ENCODE measurements around the gene STX8.

STX8 gene

GRCh38 chr17:9445424-9445823 lies 130.2 kb downstream of the STX8 start:
- no peaks in the 10 kb centered on the region for H3K9me3 ChIP-seq (ENCODE audit: control insufficient read depth, insufficient read depth, low read length)
- peaks cover 6% of the 10 kb centered on the region for H3K4me1 ChIP-seq (ENCODE audit: control insufficient read depth, insufficient read depth, low read length)
- H3K4me3 ChIP-seq (ENCODE audit: low read depth, low read length): no peak overlapping the region
- H3K9ac ChIP-seq (ENCODE audit: low read depth, low read length): no peak overlapping the region
- H3K36me3 ChIP-seq (ENCODE audit: control insufficient read depth, insufficient read depth, low read length): no peaks in the 10 kb centered on the region
- no peaks in the 10 kb centered on the region for H3K27me3 ChIP-seq (ENCODE audit: control insufficient read depth, insufficient read depth, low read length)
- no peak overlapping the region for H3K27ac ChIP-seq (ENCODE audit: low read depth, low read length)

GRCh38 chr17:9444687-9445086 lies 130.9 kb downstream of the STX8 start:
- peaks cover 6% of the 10 kb centered on the region for H3K4me1 ChIP-seq (ENCODE audit: control insufficient read depth, insufficient read depth, low read length)
- no peaks in the 10 kb centered on the region for H3K9me3 ChIP-seq (ENCODE audit: control insufficient read depth, insufficient read depth, low read length)
- H3K36me3 ChIP-seq (ENCODE audit: control insufficient read depth, insufficient read depth, low read length): no peaks in the 10 kb centered on the region
- no peak overlapping the region for H3K9ac ChIP-seq (ENCODE audit: low read depth, low read length)
- no peak overlapping the region for H3K4me3 ChIP-seq (ENCODE audit: low read depth, low read length)
- no peak overlapping the region for H3K27ac ChIP-seq (ENCODE audit: low read depth, low read length)
- H3K27me3 ChIP-seq (ENCODE audit: control insufficient read depth, insufficient read depth, low read length): no peaks in the 10 kb centered on the region

- no peaks in the 10 kb centered on the region for H3K36me3 ChIP-seq (ENCODE audit: control insufficient read depth, insufficient read depth, low read length)
- no peak overlapping the region for H3K9ac ChIP-seq (ENCODE audit: low read depth, low read length)
- H3K4me1 ChIP-seq (ENCODE audit: control insufficient read depth, insufficient read depth, low read length): peaks cover 6% of the 10 kb centered on the region
- no peak overlapping the region for H3K27ac ChIP-seq (ENCODE audit: low read depth, low read length)
- no peak overlapping the region for H3K4me3 ChIP-seq (ENCODE audit: low read depth, low read length)
- no peaks in the 10 kb centered on the region for H3K9me3 ChIP-seq (ENCODE audit: control insufficient read depth, insufficient read depth, low read length)
- no peaks in the 10 kb centered on the region for H3K27me3 ChIP-seq (ENCODE audit: control insufficient read depth, insufficient read depth, low read length)
These were observed 131.8 kb downstream of the STX8 start for GRCh38 chr17:9443811-9444210.

GRCh38 chr17:9439851-9440250 lies 135.8 kb downstream of the STX8 start:
- H3K9me3 ChIP-seq (ENCODE audit: control insufficient read depth, insufficient read depth, low read length): no peaks in the 10 kb centered on the region
- no peak overlapping the region for H3K27ac ChIP-seq (ENCODE audit: low read depth, low read length)
- no peak overlapping the region for H3K9ac ChIP-seq (ENCODE audit: low read depth, low read length)
- H3K4me1 ChIP-seq (ENCODE audit: control insufficient read depth, insufficient read depth, low read length): peaks cover 10% of the 10 kb centered on the region
- no peak overlapping the region for H3K4me3 ChIP-seq (ENCODE audit: low read depth, low read length)
- no peaks in the 10 kb centered on the region for H3K36me3 ChIP-seq (ENCODE audit: control insufficient read depth, insufficient read depth, low read length)
- H3K27me3 ChIP-seq (ENCODE audit: control insufficient read depth, insufficient read depth, low read length): no peaks in the 10 kb centered on the region

GRCh38 chr17:9436630-9437029 lies 139.0 kb downstream of the STX8 start:
- H3K36me3 ChIP-seq (ENCODE audit: control insufficient read depth, insufficient read depth, low read length): no peaks in the 10 kb centered on the region
- H3K27ac ChIP-seq (ENCODE audit: low read depth, low read length): no peak overlapping the region
- peaks cover 8% of the 10 kb centered on the region; the same call in 1 of the 2 replicates for H3K4me1 ChIP-seq (ENCODE audit: control insufficient read depth, insufficient read depth, low read length)
- H3K9ac ChIP-seq (ENCODE audit: low read depth, low read length): no peak overlapping the region
- H3K27me3 ChIP-seq (ENCODE audit: control insufficient read depth, insufficient read depth, low read length): no peaks in the 10 kb centered on the region
- no peaks in the 10 kb centered on the region for H3K9me3 ChIP-seq (ENCODE audit: control insufficient read depth, insufficient read depth, low read length)
- H3K4me3 ChIP-seq (ENCODE audit: low read depth, low read length): no peak overlapping the region

GRCh38 chr17:9435165-9435564 lies 140.5 kb downstream of the STX8 start:
- no peaks in the 10 kb centered on the region for H3K9me3 ChIP-seq (ENCODE audit: control insufficient read depth, insufficient read depth, low read length)
- H3K4me3 ChIP-seq (ENCODE audit: low read depth, low read length): no peak overlapping the region
- no peaks in the 10 kb centered on the region for H3K27me3 ChIP-seq (ENCODE audit: control insufficient read depth, insufficient read depth, low read length)
- H3K36me3 ChIP-seq (ENCODE audit: control insufficient read depth, insufficient read depth, low read length): no peaks in the 10 kb centered on the region
- no peak overlapping the region for H3K9ac ChIP-seq (ENCODE audit: low read depth, low read length)
- H3K4me1 ChIP-seq (ENCODE audit: control insufficient read depth, insufficient read depth, low read length): peaks cover 8% of the 10 kb centered on the region; the same call in 1 of the 2 replicates
- H3K27ac ChIP-seq (ENCODE audit: low read depth, low read length): no peak overlapping the region

- H3K27ac ChIP-seq (ENCODE audit: low read depth, low read length): no peak overlapping the region
These were observed 141.0 kb downstream of the STX8 start for GRCh38 chr17:9434642-9435057.

GRCh38 chr17:9432934-9433421 lies 142.6 kb downstream of the STX8 start:
- no peak overlapping the region for H3K27ac ChIP-seq (ENCODE audit: low read depth, low read length)
- H3K9me3 ChIP-seq (ENCODE audit: control insufficient read depth, insufficient read depth, low read length): no peaks in the 10 kb centered on the region
- H3K4me3 ChIP-seq (ENCODE audit: low read depth, low read length): no peak overlapping the region
- H3K4me1 ChIP-seq (ENCODE audit: control insufficient read depth, insufficient read depth, low read length): peaks cover 8% of the 10 kb centered on the region; the same call in 1 of the 2 replicates
- no peak overlapping the region for H3K9ac ChIP-seq (ENCODE audit: low read depth, low read length)
- H3K36me3 ChIP-seq (ENCODE audit: control insufficient read depth, insufficient read depth, low read length): no peaks in the 10 kb centered on the region
- no peaks in the 10 kb centered on the region for H3K27me3 ChIP-seq (ENCODE audit: control insufficient read depth, insufficient read depth, low read length)

More at GRCh38 chr17:9434642-9435057, 141.0 kb downstream of the STX8 start:
- no peaks in the 10 kb centered on the region for H3K9me3 ChIP-seq (ENCODE audit: control insufficient read depth, insufficient read depth, low read length)
- H3K4me3 ChIP-seq (ENCODE audit: low read depth, low read length): no peak overlapping the region
- H3K36me3 ChIP-seq (ENCODE audit: control insufficient read depth, insufficient read depth, low read length): no peaks in the 10 kb centered on the region
- H3K27me3 ChIP-seq (ENCODE audit: control insufficient read depth, insufficient read depth, low read length): no peaks in the 10 kb centered on the region
- H3K9ac ChIP-seq (ENCODE audit: low read depth, low read length): no peak overlapping the region
- H3K4me1 ChIP-seq (ENCODE audit: control insufficient read depth, insufficient read depth, low read length): peaks cover 8% of the 10 kb centered on the region; the same call in 1 of the 2 replicates

GRCh38 chr17:9432134-9432885 lies 143.3 kb downstream of the STX8 start:
- no peaks in the 10 kb centered on the region for H3K36me3 ChIP-seq (ENCODE audit: control insufficient read depth, insufficient read depth, low read length)
- H3K4me1 ChIP-seq (ENCODE audit: control insufficient read depth, insufficient read depth, low read length): peaks cover 8% of the 10 kb centered on the region; the same call in 1 of the 2 replicates
- no peak overlapping the region for H3K9ac ChIP-seq (ENCODE audit: low read depth, low read length)
- no peak overlapping the region for H3K4me3 ChIP-seq (ENCODE audit: low read depth, low read length)
- no peak overlapping the region for H3K27ac ChIP-seq (ENCODE audit: low read depth, low read length)
- H3K9me3 ChIP-seq (ENCODE audit: control insufficient read depth, insufficient read depth, low read length): no peaks in the 10 kb centered on the region
- no peaks in the 10 kb centered on the region for H3K27me3 ChIP-seq (ENCODE audit: control insufficient read depth, insufficient read depth, low read length)

- Histone ChIP-seq H3K9ac (ENCODE audit: low read depth, low read length) (no peak overlapping the region), H3K4me3 (ENCODE audit: low read depth, low read length) (no peak overlapping the region), H3K9me3 (ENCODE audit: control insufficient read depth, insufficient read depth, low read length) (no peaks in the 10 kb centered on the region), H3K4me1 (ENCODE audit: control insufficient read depth, insufficient read depth, low read length) (peaks cover 4% of the 10 kb centered on the region; the same call in 1 of the 2 replicates), H3K36me3 (ENCODE audit: control insufficient read depth, insufficient read depth, low read length) (no peaks in the 10 kb centered on the region), H3K27me3 (ENCODE audit: control insufficient read depth, insufficient read depth, low read length) (no peaks in the 10 kb centered on the region), H3K27ac (ENCODE audit: low read depth, low read length) (no peak overlapping the region)
These were observed 144.0 kb downstream of the STX8 start for GRCh38 chr17:9431620-9432019.

GRCh38 chr17:9427465-9428315 lies 147.9 kb downstream of the STX8 start:
- no peak overlapping the region for H3K4me3 ChIP-seq (ENCODE audit: low read depth, low read length)

More at GRCh38 chr17:9427465-9428315, 147.9 kb downstream of the STX8 start:
- peaks cover 10% of the 10 kb centered on the region for H3K4me1 ChIP-seq (ENCODE audit: control insufficient read depth, insufficient read depth, low read length)
- no peak overlapping the region for H3K27ac ChIP-seq (ENCODE audit: low read depth, low read length)
- no peaks in the 10 kb centered on the region for H3K9me3 ChIP-seq (ENCODE audit: control insufficient read depth, insufficient read depth, low read length)
- H3K27me3 ChIP-seq (ENCODE audit: control insufficient read depth, insufficient read depth, low read length): no peaks in the 10 kb centered on the region
- H3K36me3 ChIP-seq (ENCODE audit: control insufficient read depth, insufficient read depth, low read length): no peaks in the 10 kb centered on the region
- H3K9ac ChIP-seq (ENCODE audit: low read depth, low read length): no peak overlapping the region
